PC-3 (cell line): ENCODE results near the gene MRPL14. TPM values are rescaled to one million over a fixed set of nuclear protein-coding genes. Genes with fewer than 3 reads are reported as not detected.
A peak's percentile ranks its signal among the peaks of the same experiment; 100 is the strongest.

Experiments
- ATAC-seq: fragments of 200-7000 bp; cut with Tn5 transposase; 2 replicates; pipeline ENCODE4 v1.9.1; 2020; ENCODE audit warnings: mild to moderate bottlenecking, moderate library complexity
- BruUV-seq: library from RNA; stranded (reverse); fragments of 400-500 nt; replicated peaks from 2 replicates; lab custom pipeline; 2021; lab: Mats Ljungman, UMichigan
- CTCF ChIA-PET: fragments of 300-600 bp; sonication (Branson Sonifier 250); formaldehyde crosslinking; loops from one replicate; lab custom pipeline; 2022; ENCODE audit warnings: antibody characterized with exemption; lab: Charles Lee
- POLR2A ChIA-PET: fragments of 300-600 bp; sonication (Branson Sonifier 250); formaldehyde crosslinking; loops from one replicate; lab custom pipeline; 2022; ENCODE audit warnings: antibody characterized with exemption; ENCODE audit not compliant: unreplicated experiment; lab: Charles Lee
- DNase-seq: peaks from one replicate; pipeline ENCODE4 v3.0.0-alpha.2; 2015
- H2AFZ ChIP-seq: fragments of 300-600 bp; sonication (generic); 2 replicates; pipeline ENCODE4 v1.6.0; 2016; ENCODE audit warnings: antibody characterized with exemption, low read length
- H3F3A ChIP-seq: fragments of 300-600 bp; sonication (generic); one replicate; pipeline ENCODE4 v1.6.0; 2017; ENCODE audit warnings: antibody characterized with exemption, low read length, control low read depth, mild to moderate bottlenecking; ENCODE audit not compliant: unreplicated experiment
- H3K27ac ChIP-seq: fragments of 300-600 bp; sonication (generic); 2 replicates; pipeline ENCODE4 v1.5.1; 2016; ENCODE audit warnings: mild to moderate bottlenecking, low read length
- H3K27me3 ChIP-seq: fragments of 300-600 bp; sonication (generic); 2 replicates; pipeline ENCODE4 v1.6.1; 2016; ENCODE audit warnings: low read length, mixed read lengths
- H3K36me3 ChIP-seq: fragments of 300-600 bp; sonication (generic); 2 replicates; pipeline ENCODE4 v1.6.1; 2016; ENCODE audit warnings: low read depth, mixed run types, low read length, mixed read lengths
- H3K4me1 ChIP-seq: fragments of 300-600 bp; sonication (generic); 2 replicates; pipeline ENCODE4 v1.5.1; 2016; ENCODE audit warnings: low read length; ENCODE audit not compliant: insufficient read depth
- H3K4me2 ChIP-seq: fragments of 300-600 bp; sonication (generic); 2 replicates; pipeline ENCODE4 v1.6.0; 2016; ENCODE audit warnings: low read length
- H3K4me3 ChIP-seq: fragments of 300-600 bp; sonication (generic); 2 replicates; pipeline ENCODE4 v1.5.1; 2016; ENCODE audit warnings: mild to moderate bottlenecking, low read length, mixed read lengths
- H3K79me2 ChIP-seq: fragments of 300-600 bp; sonication (generic); 2 replicates; pipeline ENCODE4 v1.6.1; 2017; ENCODE audit warnings: low read length, mixed read lengths
- H3K9ac ChIP-seq: fragments of 300-600 bp; sonication (generic); 2 replicates; pipeline ENCODE4 v1.6.0; 2016; ENCODE audit warnings: mild to moderate bottlenecking, low read length
- H3K9me2 ChIP-seq: fragments of 300-600 bp; sonication (generic); replicated peaks from 2 replicates; pipeline ENCODE4 v1.6.1; 2016; ENCODE audit warnings: mixed run types, low read length, mixed read lengths
- H3K9me3 ChIP-seq: fragments of 300-600 bp; sonication (generic); 2 replicates; pipeline ENCODE4 v1.6.1; 2016; ENCODE audit warnings: low read length, mixed read lengths
- H4K20me1 ChIP-seq: fragments of 300-600 bp; sonication (generic); 2 replicates; pipeline ENCODE4 v1.6.1; 2016; ENCODE audit warnings: low read length, mixed read lengths
- EZH2 ChIP-seq: fragments of 300-600 bp; sonication (generic); IDR thresholded peaks from one replicate; pipeline ENCODE4 v1.6.1; 2017; ENCODE audit warnings: antibody characterized with exemption, mild to moderate bottlenecking, low read length; ENCODE audit not compliant: unreplicated experiment
- EZH2phosphoT487 ChIP-seq: fragments of 300-600 bp; sonication (generic); IDR thresholded peaks from 2 replicates; pipeline ENCODE4 v1.6.1; 2018; ENCODE audit warnings: mild to moderate bottlenecking, antibody characterized with exemption, low read length, borderline replicate concordance
- intact Hi-C: fragments of 100-400 bp; cut with micrococcal nuclease; formaldehyde crosslinking; loops from 2 replicates; pipeline ENCODE4 v1.9.0; 2023
- total RNA-seq: library from RNA; depleted of rRNA; stranded (reverse); fragments of >200 nt; gene quantifications from 2 replicates; pipeline ENCODE4 v1.2.3, GENCODE V29; 2014
- TF ChIP-seq, protein P1 (sequence below): fragments of 300-600 bp; sonication (generic); conservative IDR thresholded peaks from 2 replicates; pipeline ENCODE4 v1.5.1; 2017; ENCODE audit warnings: antibody characterized with exemption, low read depth, mild to moderate bottlenecking, low read length

The MRPL14 gene
- total RNA-seq, 1 experiment from 2014 or later = 192 TPM

- no peak overlapping the region for H3K4me2 ChIP-seq
- no peak overlapping the region for H2AFZ ChIP-seq
- no peaks in the 10 kb centered on the region for H3F3A ChIP-seq
- DNase-seq (no peak), ATAC-seq (0 out of 2 replicates have a peak, but pooled peaks have one; percentile 21)
- H3K27ac ChIP-seq = no peak overlapping the region
- H3K79me2 ChIP-seq = peaks cover 37% of the 10 kb centered on the region
- 0 out of 2 replicates have a peak, but pooled peaks cover 10% of the 10 kb centered on the region for H4K20me1 ChIP-seq
- H3K9ac ChIP-seq = no peak overlapping the region
- no peaks in the 10 kb centered on the region for H3K9me2 ChIP-seq
- intact Hi-C loops = no loop called here
- H3K4me1 ChIP-seq = no peaks in the 10 kb centered on the region
- H3K27me3 ChIP-seq = no peaks in the 10 kb centered on the region
- no TSS peak for BruUV-seq
- ChIA-PET POLR2A (no interaction called here), CTCF (interaction anchor here (0.6 kb wide), 1 partner anchor 303 kb away, joined by 3 read pairs; no protein-coding TSS in a partner anchor)
- no peaks in the 10 kb centered on the region for H3K9me3 ChIP-seq
- H3K4me3 ChIP-seq = no peak overlapping the region
- peaks cover 48% of the 10 kb centered on the region for H3K36me3 ChIP-seq
- TF ChIP-seq, protein P1, sequence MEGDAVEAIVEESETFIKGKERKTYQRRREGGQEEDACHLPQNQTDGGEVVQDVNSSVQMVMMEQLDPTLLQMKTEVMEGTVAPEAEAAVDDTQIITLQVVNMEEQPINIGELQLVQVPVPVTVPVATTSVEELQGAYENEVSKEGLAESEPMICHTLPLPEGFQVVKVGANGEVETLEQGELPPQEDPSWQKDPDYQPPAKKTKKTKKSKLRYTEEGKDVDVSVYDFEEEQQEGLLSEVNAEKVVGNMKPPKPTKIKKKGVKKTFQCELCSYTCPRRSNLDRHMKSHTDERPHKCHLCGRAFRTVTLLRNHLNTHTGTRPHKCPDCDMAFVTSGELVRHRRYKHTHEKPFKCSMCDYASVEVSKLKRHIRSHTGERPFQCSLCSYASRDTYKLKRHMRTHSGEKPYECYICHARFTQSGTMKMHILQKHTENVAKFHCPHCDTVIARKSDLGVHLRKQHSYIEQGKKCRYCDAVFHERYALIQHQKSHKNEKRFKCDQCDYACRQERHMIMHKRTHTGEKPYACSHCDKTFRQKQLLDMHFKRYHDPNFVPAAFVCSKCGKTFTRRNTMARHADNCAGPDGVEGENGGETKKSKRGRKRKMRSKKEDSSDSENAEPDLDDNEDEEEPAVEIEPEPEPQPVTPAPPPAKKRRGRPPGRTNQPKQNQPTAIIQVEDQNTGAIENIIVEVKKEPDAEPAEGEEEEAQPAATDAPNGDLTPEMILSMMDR = no peak
- TF ChIP-seq EZH2 = no peak
- no peak for TF ChIP-seq EZH2phosphoT487
Measured at GRCh38 chr6:44104481-44105021, 22.7 kb downstream of the MRPL14 start.

DNA sequence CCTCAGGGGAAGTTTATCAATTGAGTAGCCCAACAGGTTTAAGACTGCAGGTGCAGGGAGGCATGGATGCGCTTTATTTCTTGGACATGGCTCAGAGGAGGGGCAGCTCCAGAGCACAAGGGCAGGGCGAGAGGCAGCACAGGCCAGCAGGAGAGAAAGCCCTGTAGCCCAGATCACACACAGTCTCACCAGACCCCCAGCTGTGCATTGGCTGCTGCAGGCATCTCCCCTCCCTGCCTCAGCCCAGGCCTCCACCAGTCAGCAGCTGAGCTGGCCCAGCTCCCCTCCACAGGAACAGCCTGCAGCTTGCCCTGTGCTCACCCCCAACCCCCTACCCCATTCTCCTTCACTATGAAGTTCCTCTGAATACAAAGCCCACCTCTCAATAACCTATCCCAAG is 24.7 kb downstream of the MRPL14 start:
- no peak for DNase-seq
- ATAC-seq = no peak
- no peak overlapping the region for H3K27ac ChIP-seq
- no TSS peak for BruUV-seq
- H3K4me2 ChIP-seq = no peak overlapping the region
- H2AFZ ChIP-seq = no peak overlapping the region
- H3K9ac ChIP-seq = no peak overlapping the region
- H3K9me3 ChIP-seq = no peaks in the 10 kb centered on the region
- TF ChIP-seq EZH2phosphoT487 = no peak
- no peak for TF ChIP-seq EZH2
- POLR2A ChIA-PET = no interaction called here
- peaks cover 19% of the 10 kb centered on the region for H3K79me2 ChIP-seq
- H3K27me3 ChIP-seq = no peaks in the 10 kb centered on the region
- 0 out of 2 replicates have a peak, but pooled peaks cover 10% of the 10 kb centered on the region for H4K20me1 ChIP-seq
- no peaks in the 10 kb centered on the region for H3K9me2 ChIP-seq
- no peaks in the 10 kb centered on the region for H3F3A ChIP-seq
- CTCF ChIA-PET = interaction anchor here (0.6 kb wide), 1 partner anchor 21 kb away, joined by 5 read pairs; no protein-coding TSS in a partner anchor
- H3K4me1 ChIP-seq = no peaks in the 10 kb centered on the region
- H3K4me3 ChIP-seq = no peak overlapping the region
- H3K36me3 ChIP-seq = peaks cover 36% of the 10 kb centered on the region; the same call in 1 of the 2 replicates
- intact Hi-C loops = no loop called here

GRCh38 chr6:44101832-44102231 is 25.4 kb downstream of the MRPL14 start:
- peaks cover 15% of the 10 kb centered on the region for H3K79me2 ChIP-seq
- H3K9ac ChIP-seq = no peak overlapping the region
- peaks cover 33% of the 10 kb centered on the region; the same call in 1 of the 2 replicates for H3K36me3 ChIP-seq
- intact Hi-C loops = no loop called here
- no peaks in the 10 kb centered on the region for H3K9me2 ChIP-seq
- 0 out of 2 replicates have a peak, but pooled peaks cover 13% of the 10 kb centered on the region for H4K20me1 ChIP-seq
- ChIA-PET POLR2A (no interaction called here), CTCF (no interaction called here)
- H3K9me3 ChIP-seq = no peaks in the 10 kb centered on the region
- H3K4me1 ChIP-seq = no peaks in the 10 kb centered on the region
- TF ChIP-seq, protein P1 = no peak
- no peak for TF ChIP-seq EZH2phosphoT487
- no peak for TF ChIP-seq EZH2
- no peak overlapping the region for H3K4me2 ChIP-seq
- H3K27me3 ChIP-seq = no peaks in the 10 kb centered on the region
- DNase-seq = no peak
- H2AFZ ChIP-seq = no peak overlapping the region
- no peak overlapping the region for H3K4me3 ChIP-seq
- no TSS peak for BruUV-seq
- no peak overlapping the region for H3K27ac ChIP-seq
- H3F3A ChIP-seq = no peaks in the 10 kb centered on the region
- ATAC-seq = no peak
